Smooth muscle cell (in vitro differentiated cells): Measurements from ENCODE around the gene TNFRSF18. TPM values are rescaled to one million over a fixed set of nuclear protein-coding genes. Genes with fewer than 3 reads are reported as not detected.

Source experiments
- DNase-seq: peaks from one replicate; lab custom pipeline; 2025; ENCODE audit not compliant: unreplicated experiment; lab: John Stamatoyannopoulos, UW
- H2AFZ ChIP-seq: fragments of 200-600 bp; sonication (generic); 2 replicates; pipeline ENCODE4 v1.6.0; 2016; ENCODE audit warnings: antibody characterized with exemption, low read depth, mild to moderate bottlenecking
- H3F3A ChIP-seq: fragments of 200-600 bp; sonication (generic); 2 replicates; pipeline ENCODE4 v1.6.0; 2017; ENCODE audit warnings: antibody characterized with exemption, low read depth
- H3K27ac ChIP-seq: fragments of 200-600 bp; sonication (generic); 2 replicates; pipeline ENCODE4 v1.5.1; 2016; ENCODE audit warnings: low read depth, mild to moderate bottlenecking
- H3K27me3 ChIP-seq: fragments of 200-600 bp; sonication (generic); 2 replicates; pipeline ENCODE4 v1.6.1; 2016; ENCODE audit warnings: low read depth, mild to moderate bottlenecking
- H3K36me3 ChIP-seq: fragments of 200-600 bp; sonication (generic); 2 replicates; pipeline ENCODE4 v1.5.1; 2016; ENCODE audit warnings: low read depth
- H3K4me1 ChIP-seq: fragments of 200-600 bp; sonication (generic); 2 replicates; pipeline ENCODE4 v1.5.1; 2016; ENCODE audit warnings: low read depth
- H3K4me2 ChIP-seq: fragments of 200-600 bp; sonication (generic); 2 replicates; pipeline ENCODE4 v1.6.0; 2016; ENCODE audit warnings: mild to moderate bottlenecking
- H3K4me3 ChIP-seq: fragments of 200-600 bp; sonication (generic); 2 replicates; pipeline ENCODE4 v1.5.1; 2016; ENCODE audit warnings: mild to moderate bottlenecking
- H3K79me2 ChIP-seq: fragments of 200-600 bp; sonication (generic); 2 replicates; pipeline ENCODE4 v1.6.0; 2016; ENCODE audit warnings: low read depth, mild to moderate bottlenecking
- H3K9ac ChIP-seq: fragments of 200-600 bp; sonication (generic); 2 replicates; pipeline ENCODE4 v1.6.0; 2016; ENCODE audit warnings: low read depth
- H3K9me3 ChIP-seq: fragments of 200-600 bp; sonication (generic); replicated peaks from 2 replicates; pipeline ENCODE4 v1.5.1; 2016; ENCODE audit warnings: low read depth
- H4K20me1 ChIP-seq: fragments of 200-600 bp; sonication (generic); 2 replicates; pipeline ENCODE4 v1.6.0; 2016; ENCODE audit warnings: low read depth
- CTCF ChIP-seq: fragments of 200-600 bp; sonication (generic); IDR thresholded peaks from 2 replicates; pipeline ENCODE4 v1.5.1; 2017; ENCODE audit warnings: borderline replicate concordance, mild to moderate bottlenecking, antibody characterized with exemption; ENCODE audit not compliant: insufficient read depth, poor library complexity, severe bottlenecking
- WGBS: methylation state at CpG from one replicate; pipeline ENCODE4 v1.1.7; 2016; ENCODE audit warnings: low lambda C conversion rate; 5-methylcytosine and 5-hydroxymethylcytosine counted together
- polyA plus RNA-seq: library from polyadenylated mRNA; unstranded; fragments of >200 nt; fragmentation: Nextera tagmentation; extraction: Ambion mirVana; gene quantifications from 2 replicates; pipeline ENCODE4 v1.2.1, GENCODE V29; 2016
- total RNA-seq: library from RNA; depleted of rRNA; stranded (reverse); fragments of >200 nt; gene quantifications from 2 replicates; pipeline ENCODE4 v1.2.3, GENCODE V29; 2014

TNFRSF18 gene
- total and polyA plus RNA-seq, 2 experiments from 2014 or later, result 4.8 to 12.2 TPM

DNA sequence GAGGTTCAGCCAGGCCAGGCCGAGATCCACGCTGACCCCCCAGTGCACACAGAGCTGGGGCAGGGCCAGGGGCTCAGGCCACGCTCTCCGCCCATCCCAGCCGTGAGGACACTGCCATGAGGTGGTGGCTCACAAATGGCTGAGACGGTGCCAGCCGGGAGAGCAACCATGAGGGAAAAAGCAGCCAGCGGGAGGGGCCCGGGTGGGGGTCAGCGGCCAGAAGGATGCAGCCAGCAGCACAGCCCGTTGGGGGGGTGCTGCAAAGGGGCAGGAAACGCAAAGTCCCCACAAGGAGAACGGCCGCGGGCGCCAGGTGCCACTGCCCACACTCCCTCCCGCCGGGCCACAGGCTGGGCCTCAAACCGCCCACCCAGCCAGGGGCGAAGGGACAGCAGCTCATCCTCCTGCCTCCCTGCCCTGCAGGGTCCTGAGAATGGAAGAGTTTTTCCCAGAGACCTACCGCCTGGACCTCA is 24.4 kb downstream of the TNFRSF18 start:
- H3K36me3 ChIP-seq, result no peaks in the 10 kb centered on the region
- no peak for TF ChIP-seq CTCF
- 86% methylated on average over 21 of the region's 21 CpGs for WGBS
- no peaks in the 10 kb centered on the region for H3K79me2 ChIP-seq
- H3K4me1 ChIP-seq, result no peaks in the 10 kb centered on the region
- no peak overlapping the region for H2AFZ ChIP-seq
- no peak overlapping the region for H3K4me2 ChIP-seq
- DNase-seq, result no peak
- no peaks in the 10 kb centered on the region for H3K27me3 ChIP-seq
- no peak overlapping the region for H3K9ac ChIP-seq
- no peaks in the 10 kb centered on the region for H4K20me1 ChIP-seq
- H3K9me3 ChIP-seq, result no peaks in the 10 kb centered on the region
- H3F3A ChIP-seq, result no peaks in the 10 kb centered on the region
- H3K27ac ChIP-seq, result no peak overlapping the region
- no peak overlapping the region for H3K4me3 ChIP-seq

GRCh38 chr1:1181129-1181937 is 25.1 kb downstream of the TNFRSF18 start:
- H3K4me1 ChIP-seq, result no peaks in the 10 kb centered on the region
- H3K79me2 ChIP-seq, result no peaks in the 10 kb centered on the region
- no peak for DNase-seq
- no peak for TF ChIP-seq CTCF
- no peak overlapping the region for H3K27ac ChIP-seq
- no peaks in the 10 kb centered on the region for H3K27me3 ChIP-seq
- no peaks in the 10 kb centered on the region for H4K20me1 ChIP-seq
- H3F3A ChIP-seq, result no peaks in the 10 kb centered on the region
- no peaks in the 10 kb centered on the region for H3K9me3 ChIP-seq
- 90% methylated on average over 23 of the region's 26 CpGs for WGBS
- no peak overlapping the region for H3K4me3 ChIP-seq
- H3K9ac ChIP-seq, result no peak overlapping the region
- no peak overlapping the region for H3K4me2 ChIP-seq
- no peak overlapping the region for H2AFZ ChIP-seq
- H3K36me3 ChIP-seq, result no peaks in the 10 kb centered on the region

DNA sequence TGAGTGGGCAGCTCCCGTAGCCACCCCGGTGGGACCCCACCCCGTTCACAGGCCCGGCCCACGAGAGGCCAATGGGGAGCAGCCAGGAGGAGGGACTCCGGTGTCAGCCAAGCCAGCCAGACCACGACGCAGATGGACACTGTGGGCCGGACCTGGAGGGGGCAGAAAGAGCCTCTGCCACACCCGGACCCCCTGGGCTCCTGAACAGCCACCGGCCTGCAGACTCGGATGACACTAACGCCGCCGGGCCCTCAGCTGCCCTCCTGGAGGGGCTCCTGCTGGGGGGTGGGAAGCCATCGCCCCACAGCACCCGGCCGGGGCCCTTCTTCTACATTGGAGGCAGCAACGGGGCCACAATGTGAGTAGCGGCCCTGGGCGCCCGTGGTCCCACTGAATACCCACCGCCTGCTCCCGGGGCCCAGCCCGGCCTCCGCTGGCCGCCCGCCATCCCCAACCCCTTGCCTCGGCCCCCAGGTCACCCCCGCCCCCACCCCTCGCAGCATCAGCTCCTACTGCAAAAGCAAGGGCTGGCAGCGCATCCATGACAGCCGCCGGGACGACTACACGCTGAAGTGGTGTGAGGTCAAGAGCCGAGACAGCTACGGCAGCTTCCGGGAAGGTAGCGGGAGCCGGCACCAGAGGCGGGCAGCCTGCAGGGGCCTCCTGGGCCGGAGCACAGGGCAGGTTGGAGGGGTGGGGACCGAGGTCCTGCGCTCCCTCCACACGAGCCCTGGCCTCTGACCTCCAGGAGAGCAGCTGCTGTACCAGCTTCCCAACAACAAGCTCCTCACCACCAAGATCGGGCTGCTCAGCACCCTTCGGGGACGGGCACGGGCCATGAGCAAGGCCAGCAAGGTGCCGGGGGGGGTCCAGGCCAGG is 26.2 kb downstream of the TNFRSF18 start:
- 92% methylated on average over 48 of the region's 51 CpGs for WGBS
- DNase-seq, result no peak

More for the DNA sequence above, 26.2 kb downstream of the TNFRSF18 start:
- Histone ChIP-seq H3K9me3 (no peaks in the 10 kb centered on the region), H3K4me1 (no peaks in the 10 kb centered on the region), H3K9ac (no peak overlapping the region), H3K27me3 (no peaks in the 10 kb centered on the region), H3F3A (no peaks in the 10 kb centered on the region), H3K4me2 (no peak overlapping the region), H3K79me2 (no peaks in the 10 kb centered on the region), H3K27ac (no peak overlapping the region), H2AFZ (no peak overlapping the region), H3K4me3 (no peak overlapping the region), H4K20me1 (no peaks in the 10 kb centered on the region), H3K36me3 (no peaks in the 10 kb centered on the region)
- no peak for TF ChIP-seq CTCF
